Adrenal gland (tissue), 12 donors: ENCODE data around the gene FLT1. TPM values are rescaled to one million over a fixed set of nuclear protein-coding genes. Genes with fewer than 3 reads are reported as not detected.

Experiments used
- DNase-seq, 7 donors: peaks; one replicate each; pipeline ENCODE4 v3.0.0-alpha.2; 2019 to 2020
- H3K27ac ChIP-seq, 5 donors: fragments of 200-600 bp; sonication (generic) in 4 of 5; 1 replicate in 3 of 5; 2 replicates in 2 of 5; pipeline versions ENCODE4 v1.5.1 to v1.8.0; 2016 to 2020; ENCODE audit warnings: mild to moderate bottlenecking in 1 of 5
- H3K27me3 ChIP-seq: fragments of 200-600 bp; 2 replicates; pipeline ENCODE4 v1.8.0; 2021
- H3K36me3 ChIP-seq, 2 donors: fragments of 200-600 bp; replicated peaks in 1 of 2; 1 replicate in 1 of 2; 2 replicates in 1 of 2; pipeline versions ENCODE4 v1.5.1 to v1.8.0; 2018 to 2022
- H3K4me1 ChIP-seq, 2 donors: fragments of 200-600 bp; replicated peaks in 1 of 2; 1 replicate in 1 of 2; 2 replicates in 1 of 2; pipeline versions ENCODE4 v1.5.1 to v1.8.0; 2018 to 2021
- H3K4me3 ChIP-seq, 4 donors: fragments of 200-600 bp; sonication (generic) in 3 of 4; one replicate each; pipeline ENCODE4 v1.5.1; 2016 to 2018
- H3K9me3 ChIP-seq, 3 donors: fragments of 200-600 bp; sonication (generic) in 1 of 3; replicated peaks in 1 of 3; 1 replicate in 2 of 3; 2 replicates in 1 of 3; pipeline versions ENCODE4 v1.5.1 to v1.8.0; 2016 to 2021
- POLR2A ChIP-seq, 2 donors: fragments of 450-650 bp; IDR thresholded peaks; one replicate each; pipeline ENCODE4 v1.6.1; 2017; ENCODE audit warnings: antibody characterized with exemption in 2 of 2, mild to moderate bottlenecking in 2 of 2, moderate library complexity in 1 of 2
- WGBS, 4 donors: extraction: QIAGEN DNeasy Blood & Tissue Kit in 2 of 4; methylation state at CpG; one replicate each; pipeline versions ENCODE4 v1.1.5 to v1.1.7; 2013 to 2017; 5-methylcytosine and 5-hydroxymethylcytosine counted together
- intact Hi-C, 2 donors: fragments of 100-400 bp; cut with DNase I; formaldehyde crosslinking; loops; one replicate each; pipeline versions ENCODE4 v1.14.1 to v1.15.0; 2022 to 2023
- polyA plus RNA-seq, 3 donors: library from polyadenylated mRNA; stranded (reverse); fragments of 200-250 nt in 2 of 3; fragments of 350-450 nt in 1 of 3; fragmentation: Illumina TruSeq in 1 of 3; extraction: RNeasy Lipid Tissue Mini Kit (QIAGEN cat#74804) in 1 of 3; gene quantifications; one replicate each; pipeline ENCODE4 v1.2.3, GENCODE V29; 2013 to 2014
- total RNA-seq, 9 donors: library from RNA; depleted of rRNA in 4 of 9; stranded (reverse); fragments of >200 nt in 4 of 9; fragments of 120-200 nt in 1 of 9; fragmentation: NEBNext Ultra II Directional in 1 of 9; extraction: Animal tissue kit (Norgen Biotek cat#: 25700) in 1 of 9; gene quantifications; one replicate each; pipeline versions ENCODE4 v1.1.0 to v1.2.4, GENCODE V29; 2013 to 2023
- TF ChIP-seq, protein P1 (sequence below), 6 experiments: fragments of 450-650 bp in 4 of 6; fragments of 200-600 bp in 2 of 6; sonication (generic) in 1 of 6; IDR thresholded peaks; 1 replicate in 5 of 6; 2 replicates in 1 of 6; pipeline versions ENCODE4 v1.5.1 to v1.8.0; 2016 to 2021; ENCODE audit warnings: antibody characterized with exemption in 6 of 6, mild to moderate bottlenecking in 2 of 6, moderate library complexity in 1 of 6
- donor health status: healthy with polysubstance abuse.
- donor health status: Bipolar disorder and iron deficiency.
- donor health status: DM: yes; HTN: yes; CAD: no.
- donor health status: DM: no; HTN: no; CAD: no.
- donor health status: DM: no; HTN: no; CAD: no.
- donor health status: DM: yes; HTN: yes; CAD: no.

Gene FLT1
- total and polyA plus RNA-seq, 12 donors, result 2.7 to 55.9 (median 24.2) TPM

DNA sequence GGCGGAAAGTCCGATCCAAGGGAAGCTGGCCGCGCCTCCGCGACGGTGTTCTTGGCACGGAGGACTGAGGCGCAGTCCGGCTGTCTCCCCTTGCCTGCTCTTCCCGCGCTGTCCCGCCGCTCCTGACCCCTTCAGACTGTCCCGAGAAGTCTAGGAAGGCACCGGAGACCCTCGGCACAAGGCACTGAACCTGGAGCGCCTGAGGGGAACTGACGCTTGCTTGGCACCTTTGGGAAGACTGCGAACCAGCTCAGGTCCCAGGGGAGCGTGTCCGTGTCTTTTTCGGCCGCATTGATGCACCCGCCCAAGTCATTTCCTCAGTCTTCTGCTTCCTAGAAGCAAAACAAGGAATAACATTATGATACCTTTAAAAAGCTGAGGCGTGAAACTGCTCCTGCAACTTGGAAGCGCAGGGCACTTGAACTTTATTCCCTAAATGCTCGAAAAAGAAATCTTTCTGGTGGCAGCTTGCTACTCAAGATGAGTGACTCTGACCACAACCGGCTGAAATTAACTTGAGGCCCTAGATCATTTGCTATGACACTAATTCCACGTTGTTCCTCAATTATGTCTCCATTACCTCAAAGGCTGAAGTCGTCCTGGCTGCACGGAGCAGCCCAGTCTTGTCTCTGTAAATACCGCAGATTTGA, 735 bp upstream of the FLT1 start:
- intact Hi-C loops, result no loop called here

DNA sequence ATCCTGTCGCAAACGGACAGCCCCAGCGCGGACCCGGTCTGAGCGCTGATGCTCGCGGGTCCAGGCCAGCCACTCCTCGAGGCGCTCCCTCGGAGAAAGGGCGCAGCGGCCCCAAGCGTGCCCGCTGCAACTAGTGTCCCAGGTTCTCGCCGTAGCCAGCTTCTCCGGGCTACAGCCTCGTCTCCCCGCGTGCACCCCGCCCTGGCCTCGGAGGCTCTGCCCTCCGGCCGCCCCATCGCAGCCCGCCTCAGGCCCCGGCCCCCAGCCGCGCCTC, 487 bp downstream of the FLT1 start:
- Histone ChIP-seq H3K27me3 (peaks cover 59% of the 10 kb centered on the region), H3K36me3 (no peaks in the 10 kb centered on the region), H3K9me3 (no peaks in the 10 kb centered on the region), H3K4me1 (peaks cover 15 to 21% of the 10 kb centered on the region in 2 donors), H3K4me3 (peak overlapping the region in 1 of 4 donors; percentile 59), H3K27ac (peak overlapping the region in 3 of 5 donors; percentile 2 to 77 (median 44))
- DNase-seq, result peak in 1 of 7 donors; percentile 9
- WGBS, 4 donors, result 0 to 1% (median 1%) methylated on average over 3 to 30 of the region's 30 CpGs; no CpG with 5 or more reads in 1 of the 4 donors
- TF ChIP-seq POLR2A (IDR thresholded peaks at IDR 0.05), result no peak
- TF ChIP-seq, protein P1, sequence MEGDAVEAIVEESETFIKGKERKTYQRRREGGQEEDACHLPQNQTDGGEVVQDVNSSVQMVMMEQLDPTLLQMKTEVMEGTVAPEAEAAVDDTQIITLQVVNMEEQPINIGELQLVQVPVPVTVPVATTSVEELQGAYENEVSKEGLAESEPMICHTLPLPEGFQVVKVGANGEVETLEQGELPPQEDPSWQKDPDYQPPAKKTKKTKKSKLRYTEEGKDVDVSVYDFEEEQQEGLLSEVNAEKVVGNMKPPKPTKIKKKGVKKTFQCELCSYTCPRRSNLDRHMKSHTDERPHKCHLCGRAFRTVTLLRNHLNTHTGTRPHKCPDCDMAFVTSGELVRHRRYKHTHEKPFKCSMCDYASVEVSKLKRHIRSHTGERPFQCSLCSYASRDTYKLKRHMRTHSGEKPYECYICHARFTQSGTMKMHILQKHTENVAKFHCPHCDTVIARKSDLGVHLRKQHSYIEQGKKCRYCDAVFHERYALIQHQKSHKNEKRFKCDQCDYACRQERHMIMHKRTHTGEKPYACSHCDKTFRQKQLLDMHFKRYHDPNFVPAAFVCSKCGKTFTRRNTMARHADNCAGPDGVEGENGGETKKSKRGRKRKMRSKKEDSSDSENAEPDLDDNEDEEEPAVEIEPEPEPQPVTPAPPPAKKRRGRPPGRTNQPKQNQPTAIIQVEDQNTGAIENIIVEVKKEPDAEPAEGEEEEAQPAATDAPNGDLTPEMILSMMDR (IDR thresholded peaks at IDR 0.05), result no peak
- intact Hi-C loops, result no loop called here

More for the DNA sequence above, 735 bp upstream of the FLT1 start:
- peak overlapping the region in 1 of 4 donors; percentile 59 for H3K4me3 ChIP-seq
- H3K4me1 ChIP-seq, result peaks cover 15 to 21% of the 10 kb centered on the region in 2 donors
- peak in 1 of 7 donors; percentile 32 for DNase-seq
- 15 to 34% (median 17%) methylated on average over 13 to 33 of the region's 33 CpGs for WGBS, 4 donors
- TF ChIP-seq, protein P1 (IDR thresholded peaks at IDR 0.05), result peak in 1 of 6 experiments; percentile 11
- no peak for TF ChIP-seq POLR2A (IDR thresholded peaks at IDR 0.05)
- peak overlapping the region in 2 of 5 donors; percentile 5 to 77 for H3K27ac ChIP-seq
- no peaks in the 10 kb centered on the region for H3K36me3 ChIP-seq
- no peaks in the 10 kb centered on the region for H3K9me3 ChIP-seq
- H3K27me3 ChIP-seq, result peaks cover 59% of the 10 kb centered on the region

- peak overlapping the region in 3 of 5 donors; percentile 2 to 77 (median 44) for H3K27ac ChIP-seq
- intact Hi-C loops, result no loop called here
- H3K4me3 ChIP-seq, result peak overlapping the region in 1 of 4 donors; percentile 59
- no peak for DNase-seq
- peaks cover 62% of the 10 kb centered on the region for H3K27me3 ChIP-seq
- no peak for TF ChIP-seq POLR2A (IDR thresholded peaks at IDR 0.05)
- TF ChIP-seq, protein P1 (IDR thresholded peaks at IDR 0.05), result no peak
- H3K9me3 ChIP-seq, result no peaks in the 10 kb centered on the region
- H3K4me1 ChIP-seq, result peaks cover 15 to 21% of the 10 kb centered on the region in 2 donors
- 3 to 9% (median 5%) methylated on average over 22 to 60 of the region's 60 CpGs for WGBS, 4 donors
- H3K36me3 ChIP-seq, result no peaks in the 10 kb centered on the region
Measured at GRCh38 chr13:28493740-28494503, 1.0 kb downstream of the FLT1 start.

- Histone ChIP-seq H3K4me1 (peaks cover 15 to 21% of the 10 kb centered on the region in 2 donors), H3K36me3 (no peaks in the 10 kb centered on the region), H3K4me3 (peak overlapping the region in 1 of 4 donors; percentile 59), H3K27me3 (peaks cover 65% of the 10 kb centered on the region), H3K27ac (no peak overlapping the region), H3K9me3 (no peaks in the 10 kb centered on the region)
- WGBS, 4 donors, result 62 to 71% (median 66%) methylated on average over 10 of the region's 10 CpGs
- no peak for TF ChIP-seq POLR2A (IDR thresholded peaks at IDR 0.05)
- TF ChIP-seq, protein P1 (IDR thresholded peaks at IDR 0.05), result no peak
- intact Hi-C loops, result no loop called here
- DNase-seq, result no peak
Measured at GRCh38 chr13:28492569-28493367, 2.2 kb downstream of the FLT1 start.
